PC-9 (cell line): Measurements from ENCODE around the gene FAM32A. TPM values are rescaled to one million over a fixed set of nuclear protein-coding genes. Genes with fewer than 3 reads are reported as not detected.

Experiments
- BruUV-seq: library from RNA; stranded (reverse); fragments of 400-500 nt; replicated peaks from 2 replicates; lab custom pipeline; 2021; lab: Mats Ljungman, UMichigan
- CTCF ChIA-PET: fragments of 300-600 bp; sonication (Branson Sonifier 250); formaldehyde crosslinking; loops from one replicate; lab custom pipeline; 2022; ENCODE audit warnings: antibody characterized with exemption; lab: Charles Lee
- POLR2A ChIA-PET: fragments of 300-600 bp; sonication (Branson Sonifier 250); formaldehyde crosslinking; loops from one replicate; lab custom pipeline; 2022; ENCODE audit warnings: antibody characterized with exemption; ENCODE audit not compliant: unreplicated experiment; lab: Charles Lee
- DNase-seq, 2 experiments: peaks; one replicate each; pipeline versions ENCODE4 v3.0.0 to v3.0.0-alpha.2; 2015 to 2022; ENCODE audit warnings: mixed read lengths in 1 of 2
- H2AFZ ChIP-seq: fragments of 200-600 bp; sonication (generic); 2 replicates; pipeline ENCODE4 v1.8.1; 2017; ENCODE audit warnings: antibody characterized with exemption
- H3F3A ChIP-seq: fragments of 200-600 bp; sonication (generic); 2 replicates; pipeline ENCODE4 v1.8.1; 2017; ENCODE audit warnings: antibody characterized with exemption, mild to moderate bottlenecking, low read depth; ENCODE audit not compliant: insufficient read depth
- H3K27ac ChIP-seq: fragments of 200-600 bp; sonication (generic); 2 replicates; pipeline ENCODE4 v1.6.1; 2016; ENCODE audit warnings: mixed run types
- H3K27me3 ChIP-seq: fragments of 200-600 bp; sonication (generic); 2 replicates; pipeline ENCODE4 v1.6.1; 2016; ENCODE audit warnings: low read depth, mixed run types; ENCODE audit not compliant: insufficient read depth
- H3K36me3 ChIP-seq: fragments of 200-600 bp; sonication (generic); 2 replicates; pipeline ENCODE4 v1.6.1; 2016; ENCODE audit warnings: low read depth, mixed run types
- H3K4me1 ChIP-seq: fragments of 200-600 bp; sonication (generic); replicated peaks from 2 replicates; pipeline ENCODE4 v1.6.1; 2016; ENCODE audit warnings: mixed run types; ENCODE audit not compliant: insufficient read depth
- H3K4me2 ChIP-seq: fragments of 200-600 bp; sonication (generic); 2 replicates; pipeline ENCODE4 v1.6.1; 2017; ENCODE audit warnings: mixed run types
- H3K4me3 ChIP-seq: fragments of 200-600 bp; sonication (generic); 2 replicates; pipeline ENCODE4 v1.6.1; 2016; ENCODE audit warnings: mixed run types
- H3K79me2 ChIP-seq: fragments of 200-600 bp; sonication (generic); 2 replicates; pipeline ENCODE4 v1.6.1; 2017; ENCODE audit warnings: low read depth, mixed run types
- H3K9me2 ChIP-seq: fragments of 200-600 bp; sonication (generic); 2 replicates; pipeline ENCODE4 v1.8.1; 2017; ENCODE audit warnings: mild to moderate bottlenecking; ENCODE audit not compliant: insufficient read depth
- H3K9me3 ChIP-seq: fragments of 200-600 bp; sonication (generic); 2 replicates; pipeline ENCODE4 v1.8.1; 2016; ENCODE audit warnings: low read depth; ENCODE audit not compliant: insufficient read depth
- H4K20me1 ChIP-seq: fragments of 200-600 bp; sonication (generic); 2 replicates; pipeline ENCODE4 v1.8.1; 2017; ENCODE audit not compliant: insufficient read depth
- EZH2 ChIP-seq: fragments of 200-600 bp; sonication (generic); IDR thresholded peaks from 2 replicates; pipeline ENCODE4 v1.8.0; 2017; ENCODE audit warnings: antibody characterized with exemption, low read depth
- intact Hi-C: fragments of 100-400 bp; cut with micrococcal nuclease; formaldehyde crosslinking; loops from one replicate; pipeline ENCODE4 v1.10.0; 2022; ENCODE audit not compliant: unreplicated experiment
- total RNA-seq: library from RNA; stranded (reverse); gene quantifications from 2 replicates; pipeline ENCODE4 v1.2.3, GENCODE V29; 2021
- TF ChIP-seq, protein P1 (sequence below): fragments of 200-600 bp; sonication (generic); conservative IDR thresholded peaks from 2 replicates; pipeline ENCODE4 v1.6.1; 2017; ENCODE audit warnings: mixed run types, antibody characterized with exemption, mild to moderate bottlenecking, moderate library complexity

The FAM32A gene
- total RNA-seq, 1 experiment from 2014 or later, result 66.5 TPM

- H3K79me2 ChIP-seq, result no peaks in the 10 kb centered on the region
- no peak overlapping the region for H3K4me3 ChIP-seq
- TF ChIP-seq, protein P1, sequence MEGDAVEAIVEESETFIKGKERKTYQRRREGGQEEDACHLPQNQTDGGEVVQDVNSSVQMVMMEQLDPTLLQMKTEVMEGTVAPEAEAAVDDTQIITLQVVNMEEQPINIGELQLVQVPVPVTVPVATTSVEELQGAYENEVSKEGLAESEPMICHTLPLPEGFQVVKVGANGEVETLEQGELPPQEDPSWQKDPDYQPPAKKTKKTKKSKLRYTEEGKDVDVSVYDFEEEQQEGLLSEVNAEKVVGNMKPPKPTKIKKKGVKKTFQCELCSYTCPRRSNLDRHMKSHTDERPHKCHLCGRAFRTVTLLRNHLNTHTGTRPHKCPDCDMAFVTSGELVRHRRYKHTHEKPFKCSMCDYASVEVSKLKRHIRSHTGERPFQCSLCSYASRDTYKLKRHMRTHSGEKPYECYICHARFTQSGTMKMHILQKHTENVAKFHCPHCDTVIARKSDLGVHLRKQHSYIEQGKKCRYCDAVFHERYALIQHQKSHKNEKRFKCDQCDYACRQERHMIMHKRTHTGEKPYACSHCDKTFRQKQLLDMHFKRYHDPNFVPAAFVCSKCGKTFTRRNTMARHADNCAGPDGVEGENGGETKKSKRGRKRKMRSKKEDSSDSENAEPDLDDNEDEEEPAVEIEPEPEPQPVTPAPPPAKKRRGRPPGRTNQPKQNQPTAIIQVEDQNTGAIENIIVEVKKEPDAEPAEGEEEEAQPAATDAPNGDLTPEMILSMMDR, result no peak
- no peak for TF ChIP-seq EZH2
- POLR2A ChIA-PET, result no interaction called here
- peaks cover 3% of the 10 kb centered on the region for H4K20me1 ChIP-seq
- no peaks in the 10 kb centered on the region; the same call in none of the 2 replicates for H3F3A ChIP-seq
- no peaks in the 10 kb centered on the region for H3K9me2 ChIP-seq
- BruUV-seq, result no TSS peak
- no peak for DNase-seq
- no peak overlapping the region for H3K4me2 ChIP-seq
- no peaks in the 10 kb centered on the region for H3K27me3 ChIP-seq
- CTCF ChIA-PET, result no interaction called here
- H2AFZ ChIP-seq, result no peak overlapping the region
- no peaks in the 10 kb centered on the region for H3K4me1 ChIP-seq
- no peaks in the 10 kb centered on the region for H3K9me3 ChIP-seq
- H3K36me3 ChIP-seq, result no peaks in the 10 kb centered on the region
- no peak overlapping the region for H3K27ac ChIP-seq
- intact Hi-C loops, result no loop called here
Measured at GRCh38 chr19:16213076-16213475, 27.9 kb downstream of the FAM32A start.

GRCh38 chr19:16216744-16217670, 31.8 kb downstream of the FAM32A start:
- Histone ChIP-seq H3F3A (peaks cover 5% of the 10 kb centered on the region; the same call in 1 of the 2 replicates), H3K36me3 (peaks cover 32% of the 10 kb centered on the region), H3K79me2 (no peaks in the 10 kb centered on the region), H3K4me1 (no peaks in the 10 kb centered on the region), H3K27me3 (no peaks in the 10 kb centered on the region), H4K20me1 (peaks cover 3% of the 10 kb centered on the region), H3K27ac (no peak overlapping the region), H3K4me2 (no peak overlapping the region), H3K9me3 (peaks cover 33% of the 10 kb centered on the region), H3K9me2 (no peaks in the 10 kb centered on the region), H3K4me3 (no peak overlapping the region), H2AFZ (no peak overlapping the region)
- BruUV-seq, result no TSS peak
- no peak for DNase-seq
- ChIA-PET POLR2A (no interaction called here), CTCF (no interaction called here)
- no peak for TF ChIP-seq EZH2
- TF ChIP-seq, protein P1, result no peak
- intact Hi-C loops, result no loop called here

GRCh38 chr19:16217716-16218451, 32.7 kb downstream of the FAM32A start:
- H3K9me2 ChIP-seq, result no peaks in the 10 kb centered on the region
- no peak overlapping the region for H2AFZ ChIP-seq
- no peaks in the 10 kb centered on the region for H3K4me1 ChIP-seq
- ChIA-PET CTCF (no interaction called here), POLR2A (no interaction called here)
- H3K27ac ChIP-seq, result no peak overlapping the region
- no peak for TF ChIP-seq EZH2
- TF ChIP-seq, protein P1, result no peak
- peaks cover 3% of the 10 kb centered on the region for H4K20me1 ChIP-seq
- H3K27me3 ChIP-seq, result no peaks in the 10 kb centered on the region
- H3K4me2 ChIP-seq, result no peak overlapping the region
- peaks cover 5% of the 10 kb centered on the region; the same call in 1 of the 2 replicates for H3F3A ChIP-seq
- DNase-seq, result no peak
- no peak overlapping the region for H3K4me3 ChIP-seq
- H3K9me3 ChIP-seq, result peaks cover 33% of the 10 kb centered on the region
- peaks cover 39% of the 10 kb centered on the region for H3K36me3 ChIP-seq
- intact Hi-C loops, result no loop called here
- no peaks in the 10 kb centered on the region for H3K79me2 ChIP-seq
- BruUV-seq, result no TSS peak
